GM19240 (cell line): ENCODE data around the gene EDNRA.
A peak's percentile ranks its signal among the peaks of the same experiment; 100 is the strongest.

ENCODE experiments used
- DNase-seq: peaks from one replicate; pipeline ENCODE4 v3.0.0; 2011; ENCODE audit warnings: low spot score; ENCODE audit not compliant: insufficient read length

Gene EDNRA

DNA sequence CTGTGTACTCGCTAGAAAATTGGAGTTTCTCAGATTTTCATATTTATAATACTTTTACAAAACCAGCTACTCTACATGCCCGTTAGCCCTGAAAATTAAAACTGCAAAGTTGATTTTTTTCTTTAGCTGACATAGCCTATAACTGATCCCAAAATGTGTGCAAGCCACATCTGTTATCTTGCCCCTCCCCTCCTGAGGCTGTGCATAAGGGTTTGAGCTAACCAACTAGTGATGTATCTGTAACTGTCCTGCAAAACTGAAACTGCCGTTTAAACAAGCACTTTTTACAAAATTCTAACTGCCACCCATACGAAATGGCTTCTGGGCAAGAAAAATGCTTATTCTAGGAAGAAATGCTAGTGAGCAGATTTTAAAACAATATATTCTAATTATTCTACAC lies 59.1 kb downstream of the EDNRA start:
- DNase-seq = no peak

GRCh38 chr4:147542229-147542990 lies 61.5 kb downstream of the EDNRA start:
- no peak for DNase-seq

GRCh38 chr4:147543034-147543433 lies 62.1 kb downstream of the EDNRA start:
- DNase-seq = no peak

- DNase-seq = no peak
These were observed 65.5 kb downstream of the EDNRA start for GRCh38 chr4:147546349-147546748.

DNA sequence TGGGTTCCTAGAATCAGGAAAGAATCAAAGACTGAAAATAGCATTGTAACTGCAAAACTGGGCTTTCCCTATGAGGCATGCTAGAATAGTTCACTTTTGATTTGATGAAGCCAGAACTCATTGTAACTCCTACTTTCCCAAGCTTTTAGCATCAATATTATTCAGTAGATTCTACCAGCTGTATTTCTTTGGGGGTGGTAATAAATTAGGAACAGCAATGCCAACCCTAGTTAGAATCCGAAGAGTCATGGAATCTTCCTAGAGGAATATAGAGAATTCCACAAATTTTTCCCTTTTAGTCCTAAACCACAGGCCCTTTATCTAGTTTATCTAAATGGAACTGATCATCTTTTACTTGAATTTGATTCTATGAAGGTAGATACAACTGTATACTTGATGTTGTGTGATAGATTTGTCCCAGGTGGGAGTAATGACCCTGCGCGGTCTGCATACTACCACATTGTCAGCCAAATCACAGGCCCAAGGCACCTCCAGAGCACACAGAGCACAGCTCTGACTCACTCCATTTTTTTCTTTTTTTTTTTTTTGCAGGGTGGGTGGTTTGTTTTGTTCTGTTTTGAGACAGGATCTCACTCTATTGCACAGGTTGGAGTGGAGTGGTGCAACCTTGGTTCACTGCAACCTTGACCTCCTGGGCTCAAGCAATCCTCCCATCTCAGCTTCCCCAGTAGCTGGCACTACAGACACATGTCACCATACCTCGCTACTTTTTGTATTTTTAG lies 66.6 kb downstream of the EDNRA start:
- no peak for DNase-seq

DNA sequence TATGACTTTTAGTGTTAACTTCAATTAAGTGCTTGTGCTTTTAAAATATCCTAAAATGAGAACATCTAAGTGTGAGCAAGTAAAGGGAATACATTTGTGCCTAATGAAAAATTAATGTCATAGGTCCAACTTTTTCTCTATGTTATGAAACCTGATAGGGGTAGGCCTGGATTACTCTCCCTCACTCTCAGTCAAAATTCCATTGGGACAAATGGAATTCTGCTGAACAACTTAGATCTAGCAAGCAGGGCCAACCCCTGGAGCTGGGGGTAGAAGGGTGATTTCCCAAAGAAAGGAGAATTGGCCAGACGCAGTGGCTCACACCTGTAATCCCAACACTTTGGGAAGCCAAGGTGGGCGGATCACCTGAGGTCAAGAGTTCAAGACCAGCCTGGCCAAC lies 67.4 kb downstream of the EDNRA start:
- no peak for DNase-seq

- DNase-seq = peak; percentile 22
These were observed 69.8 kb downstream of the EDNRA start for GRCh38 chr4:147550626-147551246.

DNA sequence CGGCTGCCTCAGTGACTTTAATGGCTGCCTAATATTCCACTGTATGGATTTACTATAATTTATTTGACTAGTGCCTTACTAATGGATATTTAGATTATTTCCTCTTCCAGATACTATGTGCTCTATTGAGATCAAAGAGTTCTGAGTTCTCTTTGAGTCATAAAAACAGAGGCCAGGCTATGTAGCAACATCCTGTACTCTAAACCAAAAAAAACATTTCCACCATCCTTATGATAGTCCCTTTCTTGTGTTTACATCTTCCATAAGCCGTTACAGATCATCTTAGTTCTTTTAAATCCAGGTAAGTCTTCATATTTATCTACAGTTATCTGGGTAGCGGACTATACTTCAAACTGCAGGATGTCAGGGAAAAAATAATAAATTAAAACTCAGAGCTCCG lies 79.7 kb downstream of the EDNRA start:
- no peak for DNase-seq

GRCh38 chr4:147566762-147567161 lies 85.9 kb downstream of the EDNRA start:
- DNase-seq = no peak

- no peak for DNase-seq
These were observed 86.4 kb downstream of the EDNRA start for GRCh38 chr4:147567276-147567675.

- no peak for DNase-seq
These were observed 89.7 kb downstream of the EDNRA start for GRCh38 chr4:147570616-147571015.

GRCh38 chr4:147571036-147571770 lies 90.3 kb downstream of the EDNRA start:
- DNase-seq = no peak

GRCh38 chr4:147576084-147576483 lies 95.2 kb downstream of the EDNRA start:
- no peak for DNase-seq

DNA sequence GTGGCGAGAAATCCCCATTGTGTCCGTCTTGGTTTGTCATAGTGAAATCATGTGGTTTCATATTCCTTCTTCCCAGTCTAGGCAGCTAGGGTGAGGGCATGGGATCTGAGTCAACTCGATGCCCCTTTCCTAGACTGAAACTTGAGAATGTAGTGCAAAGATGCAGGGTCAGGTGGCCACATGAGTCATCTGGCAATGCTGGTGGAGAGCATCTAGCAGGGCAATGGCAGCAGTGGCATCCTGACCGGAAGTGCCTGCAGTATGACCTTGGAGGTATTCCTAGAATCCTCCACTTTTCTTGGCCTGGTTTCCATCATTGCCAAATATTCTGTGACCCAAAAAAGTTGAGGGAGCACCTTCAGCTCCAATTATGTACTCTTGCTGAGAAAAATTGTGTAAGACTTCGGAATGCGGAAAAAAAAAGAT lies 97.2 kb downstream of the EDNRA start:
- no peak for DNase-seq

- no peak for DNase-seq
These were observed 97.7 kb downstream of the EDNRA start for GRCh38 chr4:147578593-147578992.

- no peak for DNase-seq
These were observed 99.5 kb downstream of the EDNRA start for GRCh38 chr4:147580396-147580795.

- DNase-seq = no peak
These were observed 100.9 kb downstream of the EDNRA start for GRCh38 chr4:147581606-147582350.

- no peak for DNase-seq
These were observed 101.6 kb downstream of the EDNRA start for GRCh38 chr4:147582386-147583060.

DNA sequence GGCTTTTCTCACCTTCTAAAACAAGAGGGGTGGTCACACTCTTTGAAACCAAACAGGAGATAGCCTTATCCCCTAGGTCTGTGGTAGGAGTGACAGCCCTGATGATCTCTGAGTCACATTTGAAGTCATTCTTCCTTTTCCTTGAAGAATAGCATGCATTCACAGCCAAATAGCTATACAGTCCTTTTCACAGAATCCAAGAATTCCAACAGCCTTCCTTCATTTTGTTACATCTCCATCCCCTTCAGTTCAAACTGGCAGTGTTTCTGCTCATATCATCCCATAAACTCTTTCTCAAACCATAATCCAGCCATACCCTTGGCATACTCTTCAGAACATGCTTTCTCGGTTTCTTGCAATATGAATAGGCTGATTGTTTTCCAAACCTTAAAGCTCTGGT lies 103.0 kb downstream of the EDNRA start:
- DNase-seq = no peak

DNA sequence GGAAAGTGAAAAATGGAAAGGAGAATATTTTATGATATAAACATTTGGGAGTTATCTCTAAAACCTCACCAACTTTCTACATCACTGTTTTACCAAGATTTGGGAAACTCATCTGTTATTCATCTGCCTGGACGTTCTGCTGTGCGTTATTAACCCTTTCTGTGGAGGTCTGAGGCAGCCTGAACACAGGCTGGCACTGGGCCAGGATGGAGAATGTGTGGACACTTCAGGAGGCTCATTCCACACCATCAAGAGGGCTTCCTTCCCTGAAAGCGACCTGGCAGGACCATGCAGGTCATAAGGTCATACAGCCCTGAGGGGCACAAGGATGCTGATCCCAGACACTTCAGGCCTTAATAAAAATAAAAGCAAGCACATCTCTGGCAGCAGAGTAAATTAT lies 105.1 kb downstream of the EDNRA start:
- DNase-seq = no peak
